A549 (cell line): Measurements from ENCODE around the gene EBNA1BP2. TPM values are rescaled to one million over a fixed set of nuclear protein-coding genes. Genes with fewer than 3 reads are reported as not detected.
A peak's percentile ranks its signal among the peaks of the same experiment; 100 is the strongest.

Experiments used
- ATAC-seq, 2 experiments: fragments of 200-7000 bp in 1 of 2; fragments of >200 bp in 1 of 2; cut with Nextera tagmentation in 1 of 2; cut with Tn5 transposase in 1 of 2; 3 replicates each; pipeline versions ENCODE4 v1.8.0 to v1.9.1; 2018 to 2020; ENCODE audit warnings: mild to moderate bottlenecking in 1 of 2, moderate library complexity in 1 of 2
- CTCF ChIA-PET: fragments of 300-600 bp; sonication (Branson Sonifier 250); formaldehyde crosslinking; extraction: SDS; loops from one replicate; lab custom pipeline; 2021; ENCODE audit warnings: antibody characterized with exemption, inconsistent platforms; lab: Yijun Ruan, JAX
- POLR2A ChIA-PET: fragments of 350-600 bp; formaldehyde crosslinking; extraction: SDS; loops from one replicate; lab custom pipeline; 2021; ENCODE audit warnings: antibody characterized with exemption, inconsistent platforms; lab: Yijun Ruan, JAX
- DNase-seq, 2 experiments: peaks; one replicate each; pipeline versions ENCODE4 v3.0.0 to v3.0.0-alpha.2; 2011 to 2016; ENCODE audit warnings: low read depth in 1 of 2, low spot score in 1 of 2
- FAIRE-seq: peaks from 2 replicates; lab custom pipeline; 2011; peaks lifted over from hg19 to GRCh38; lab: Jason Lieb, UNC
- H3K27ac ChIP-seq, 2 experiments: fragments of >200 bp; sonication (Bioruptor Twin); formaldehyde crosslinking; 3 replicates each; pipeline ENCODE4 v1.5.1; 2016 to 2017
- H3K4me1 ChIP-seq: fragments of >200 bp; sonication (Bioruptor Twin); formaldehyde crosslinking; 3 replicates; pipeline ENCODE4 v1.6.1; 2016
- H3K4me2 ChIP-seq: fragments of >200 bp; sonication (Bioruptor Twin); formaldehyde crosslinking; 3 replicates; pipeline ENCODE4 v1.6.1; 2016
- H3K4me3 ChIP-seq: fragments of >200 bp; sonication (Bioruptor Twin); formaldehyde crosslinking; 3 replicates; pipeline ENCODE4 v1.5.1; 2016
- H3K9me3 ChIP-seq: fragments of >200 bp; sonication (Bioruptor Twin); formaldehyde crosslinking; 3 replicates; pipeline ENCODE4 v1.6.1; 2016
- ATOH8 ChIP-seq: fragments of 250-450 bp; sonication (Bioruptor Pico); IDR thresholded peaks from 2 replicates; pipeline ENCODE4 v1.5.0; 2020; ENCODE audit warnings: low read depth, mild to moderate bottlenecking, moderate library complexity
- BCL3 ChIP-seq: fragments of >200 bp; sonication (Bioruptor Twin); formaldehyde crosslinking; IDR thresholded peaks from 3 replicates; pipeline ENCODE4 v1.6.1; 2016
- CBX2 ChIP-seq: fragments of 200-600 bp; sonication (generic); IDR thresholded peaks from 2 replicates; pipeline ENCODE4 v1.6.1; 2016; ENCODE audit warnings: low read depth, mild to moderate bottlenecking, borderline replicate concordance
- CBX8 ChIP-seq: fragments of 200-600 bp; sonication (generic); IDR thresholded peaks from 2 replicates; pipeline ENCODE4 v1.6.1; 2016
- CHD2 ChIP-seq: fragments of 150-350 bp; IDR thresholded peaks from 2 replicates; pipeline ENCODE4 v1.6.1; 2014; ENCODE audit warnings: low read length; ENCODE audit not compliant: partially characterized antibody
- CHD4 ChIP-seq: fragments of 200-600 bp; sonication (generic); IDR thresholded peaks from 2 replicates; pipeline ENCODE4 v1.6.1; 2016; ENCODE audit warnings: antibody characterized with exemption, mild to moderate bottlenecking, borderline replicate concordance
- E2F6 ChIP-seq: IDR thresholded peaks from 2 replicates; pipeline ENCODE4 v1.6.1; 2012; ENCODE audit warnings: low read depth, borderline replicate concordance
- EHF ChIP-seq: fragments of 250-450 bp; sonication (Bioruptor Pico); IDR thresholded peaks from 2 replicates; pipeline ENCODE4 v1.5.0; 2020; ENCODE audit warnings: mild to moderate bottlenecking
- EHMT2 ChIP-seq: fragments of 200-600 bp; sonication (generic); IDR thresholded peaks from 2 replicates; pipeline ENCODE4 v1.6.1; 2016; ENCODE audit warnings: antibody characterized with exemption, low read depth, mild to moderate bottlenecking, moderate library complexity
- EP300 ChIP-seq, 2 experiments: fragments of >200 bp; sonication (Bioruptor Twin); formaldehyde crosslinking; IDR thresholded peaks; 2 replicates in 1 of 2; 3 replicates in 1 of 2; pipeline ENCODE4 v1.6.1; 2016 to 2017
- FOSB ChIP-seq: fragments of 250-450 bp; sonication (Bioruptor Pico); IDR thresholded peaks from 2 replicates; pipeline ENCODE4 v1.5.0; 2020; ENCODE audit warnings: mild to moderate bottlenecking, moderate library complexity
- FOXS1 ChIP-seq: fragments of 250-450 bp; sonication (Bioruptor Pico); IDR thresholded peaks from 2 replicates; pipeline ENCODE4 v1.5.0; 2020; ENCODE audit warnings: mild to moderate bottlenecking, moderate library complexity
- GATA3 ChIP-seq: IDR thresholded peaks from 2 replicates; pipeline ENCODE4 v1.6.1; 2012; ENCODE audit warnings: borderline replicate concordance
- HEYL ChIP-seq: fragments of 250-450 bp; sonication (Bioruptor Pico); IDR thresholded peaks from 2 replicates; pipeline ENCODE4 v1.8.0; 2021; ENCODE audit warnings: mild to moderate bottlenecking, moderate library complexity
- HMGXB4 ChIP-seq: fragments of 250-450 bp; sonication (Bioruptor Pico); IDR thresholded peaks from 2 replicates; pipeline ENCODE4 v1.5.0; 2021; ENCODE audit warnings: mild to moderate bottlenecking, moderate library complexity, borderline replicate concordance
- HOXB13 ChIP-seq: fragments of 250-450 bp; sonication (Bioruptor Pico); IDR thresholded peaks from 2 replicates; pipeline ENCODE4 v1.5.0; 2020; ENCODE audit warnings: low read depth, mild to moderate bottlenecking, moderate library complexity
- HOXB5 ChIP-seq: fragments of 250-450 bp; sonication (Bioruptor Pico); IDR thresholded peaks from 2 replicates; pipeline ENCODE4 v1.5.0; 2020; ENCODE audit warnings: mild to moderate bottlenecking, moderate library complexity
- MAX ChIP-seq: IDR thresholded peaks from 2 replicates; pipeline ENCODE4 v1.6.1; 2012
- NR3C1 ChIP-seq: fragments of >200 bp; sonication (Bioruptor Twin); formaldehyde crosslinking; IDR thresholded peaks from 3 replicates; pipeline ENCODE4 v1.6.1; 2017
- PBX3 ChIP-seq: IDR thresholded peaks from 2 replicates; pipeline ENCODE4 v1.6.1; 2012
- RAD21 ChIP-seq, 2 experiments: fragments of >200 bp in 1 of 2; sonication (Bioruptor Twin) in 1 of 2; formaldehyde crosslinking in 1 of 2; IDR thresholded peaks in 1 of 2; conservative IDR thresholded peaks in 1 of 2; 2 replicates in 1 of 2; 3 replicates in 1 of 2; pipeline ENCODE4 v1.6.1; 2012 to 2018; ENCODE audit warnings: inconsistent platforms in 1 of 2
- RARB ChIP-seq: fragments of 250-450 bp; sonication (Bioruptor Pico); IDR thresholded peaks from 2 replicates; pipeline ENCODE4 v1.8.0; 2021; ENCODE audit warnings: mild to moderate bottlenecking, moderate library complexity
- RCOR1 ChIP-seq: fragments of 150-350 bp; IDR thresholded peaks from 2 replicates; pipeline ENCODE4 v1.6.1; 2014; ENCODE audit warnings: antibody characterized with exemption, low read length, low read depth
- REST ChIP-seq: fragments of 200-600 bp; sonication (generic); IDR thresholded peaks from 2 replicates; pipeline ENCODE4 v1.6.1; 2016; ENCODE audit warnings: antibody characterized with exemption, mild to moderate bottlenecking, moderate library complexity
- RNF2 ChIP-seq: fragments of 200-600 bp; sonication (generic); IDR thresholded peaks from 2 replicates; pipeline ENCODE4 v1.6.1; 2016; ENCODE audit warnings: low read depth, mild to moderate bottlenecking, antibody characterized with exemption, moderate library complexity, borderline replicate concordance
- SMC3 ChIP-seq: fragments of >200 bp; sonication (Bioruptor Twin); formaldehyde crosslinking; IDR thresholded peaks from 3 replicates; pipeline ENCODE4 v1.6.1; 2018; ENCODE audit warnings: inconsistent platforms
- SREBF2 ChIP-seq: fragments of 450-650 bp; IDR thresholded peaks from 2 replicates; pipeline ENCODE4 v1.6.1; 2014; ENCODE audit warnings: mild to moderate bottlenecking, moderate library complexity
- TP53 ChIP-seq: fragments of 250-450 bp; sonication (Bioruptor Pico); IDR thresholded peaks from 2 replicates; pipeline ENCODE4 v1.5.0; 2021; ENCODE audit warnings: mild to moderate bottlenecking, moderate library complexity
- USF2 ChIP-seq: fragments of 450-650 bp; IDR thresholded peaks from 2 replicates; pipeline ENCODE4 v1.6.1; 2014; ENCODE audit warnings: antibody characterized with exemption
- WGBS: methylation state at CpG from one replicate; pipeline ENCODE4 v1.1.6; 2017; ENCODE audit errors: missing lambda C conversion rate; 5-methylcytosine and 5-hydroxymethylcytosine counted together
- polyA plus RNA-seq, 4 experiments: library from polyadenylated mRNA; depleted of rRNA in 3 of 4; stranded (reverse); fragments of >200 nt; fragmentation: RNase III in 1 of 4; extraction: RNeasy Plus Mini Kit Qiagen cat#74134 plus additional on column Dnase treatment in 1 of 4; gene quantifications; 2 replicates in 3 of 4; 3 replicates in 1 of 4; pipeline ENCODE4 v1.2.3, GENCODE V29; 2011 to 2017

Gene EBNA1BP2
- polyA plus RNA-seq, 2 of the 4 experiments (the other 2 are of a cell fraction) = 109 to 151 TPM

- ChIA-PET CTCF (no interaction called here), POLR2A (interaction anchor here (0.8 to 2.1 kb wide), 2 partner anchors 25 to 34 kb away, joined by 3 to 19 read pairs; a partner anchor contains a TSS)
- ATAC-seq = peak; percentile 84 to 90
- peak overlapping the region; percentile 85 to 95 for H3K27ac ChIP-seq
- H3K4me2 ChIP-seq = peak overlapping the region; percentile 82
- H3K9me3 ChIP-seq = no peaks in the 10 kb centered on the region
- H3K4me1 ChIP-seq = peaks cover 10% of the 10 kb centered on the region; the same call in 2 of the 3 replicates
- DNase-seq = peak; percentile 60 to 84
- under 1% methylated on average over 7 of the region's 20 CpGs for WGBS
- peak; percentile 69 for TF ChIP-seq ATOH8
- TF ChIP-seq RAD21 (conservative IDR thresholded peaks at IDR 0.05 in 1 of 2, IDR thresholded peaks at IDR 0.05 in 1 of 2) = no peak
- no peak for TF ChIP-seq CBX2
- no peak for TF ChIP-seq CHD4
- TF ChIP-seq REST = no peak
- no peak for TF ChIP-seq FOSB (CRISPR knock-in tag)
- no peak for TF ChIP-seq RCOR1
- no peak for TF ChIP-seq EHMT2
- TF ChIP-seq TP53 (CRISPR knock-in tag) = no peak
- no peak for TF ChIP-seq FOXS1 (CRISPR knock-in tag)
- TF ChIP-seq CHD2 = no peak
- 0 out of 2 replicates have a peak, but pooled peaks have one; percentile 35 for TF ChIP-seq HOXB13 (CRISPR knock-in tag)
- TF ChIP-seq SREBF2 = no peak
- TF ChIP-seq RNF2 = no peak
- no peak for TF ChIP-seq EP300 (IDR thresholded peaks at IDR 0.05)
- TF ChIP-seq EHF = no peak
- TF ChIP-seq NR3C1 = no peak
- peak; percentile 65; the same call in 1 of the 2 replicates for TF ChIP-seq MAX
- TF ChIP-seq BCL3 = no peak
- no peak for TF ChIP-seq HOXB5 (CRISPR knock-in tag)
- peak; percentile 96 for TF ChIP-seq E2F6
- no peak for TF ChIP-seq HEYL
- TF ChIP-seq CBX8 = no peak
- TF ChIP-seq USF2 = no peak
- no peak for TF ChIP-seq HMGXB4 (CRISPR knock-in tag)
- no peak for TF ChIP-seq SMC3
- no peak for TF ChIP-seq GATA3
- TF ChIP-seq PBX3 = no peak
- TF ChIP-seq RARB = no peak
- no peak for FAIRE-seq
- H3K4me3 ChIP-seq = peak overlapping the region; percentile 84
These were observed 460 bp upstream of the EBNA1BP2 start for GRCh38 chr1:43172527-43172972.
